GM19463 (cell line): ENCODE results near the gene GSTM2.
"Not testable (repeated sequence)": the region's sequence is repeated elsewhere in the genome, so short reads cannot be mapped to it uniquely, and the experiment has no call there.

Experiments used
- ATAC-seq: cut with Tn5 transposase; IDR thresholded peaks from one replicate; pipeline ENCODE4 v1.9.1; 2021; ENCODE audit warnings: mild to moderate bottlenecking, moderate library complexity; ENCODE audit not compliant: unreplicated experiment

The GSTM2 gene

GRCh38 chr1:109643385-109644230 is 24.2 kb upstream of the GSTM2 start:
- ATAC-seq: peak; percentile 91

- ATAC-seq: no peak
Measured at GRCh38 chr1:109644670-109645069, 23.2 kb upstream of the GSTM2 start.

GRCh38 chr1:109649491-109649914 is 18.4 kb upstream of the GSTM2 start:
- ATAC-seq: no peak

- no peak for ATAC-seq
Measured at GRCh38 chr1:109650609-109651008, 17.2 kb upstream of the GSTM2 start.

GRCh38 chr1:109652402-109652801 is 15.5 kb upstream of the GSTM2 start:
- ATAC-seq: no peak

- no peak for ATAC-seq
Measured at GRCh38 chr1:109653306-109653705, 14.6 kb upstream of the GSTM2 start.

DNA sequence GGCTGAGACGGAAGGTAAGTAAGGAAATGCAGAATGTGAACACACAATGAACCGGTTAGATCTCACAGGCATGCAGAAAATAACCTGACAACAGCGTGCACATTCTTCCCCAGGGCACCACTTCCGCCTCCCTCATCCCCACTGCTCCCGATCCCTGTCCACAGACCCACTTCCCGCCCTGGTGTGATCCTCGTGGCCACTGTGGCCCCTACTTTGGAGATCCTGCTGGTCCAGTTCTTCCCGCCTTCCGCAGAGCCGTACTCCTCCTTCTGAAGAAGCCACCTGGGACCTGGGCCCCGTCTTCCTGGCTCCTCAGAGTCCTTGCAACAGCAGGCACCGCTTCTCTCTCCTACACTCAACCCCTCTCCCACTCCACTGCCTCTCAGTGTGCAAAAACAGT is 13.3 kb upstream of the GSTM2 start:
- ATAC-seq: no peak

DNA sequence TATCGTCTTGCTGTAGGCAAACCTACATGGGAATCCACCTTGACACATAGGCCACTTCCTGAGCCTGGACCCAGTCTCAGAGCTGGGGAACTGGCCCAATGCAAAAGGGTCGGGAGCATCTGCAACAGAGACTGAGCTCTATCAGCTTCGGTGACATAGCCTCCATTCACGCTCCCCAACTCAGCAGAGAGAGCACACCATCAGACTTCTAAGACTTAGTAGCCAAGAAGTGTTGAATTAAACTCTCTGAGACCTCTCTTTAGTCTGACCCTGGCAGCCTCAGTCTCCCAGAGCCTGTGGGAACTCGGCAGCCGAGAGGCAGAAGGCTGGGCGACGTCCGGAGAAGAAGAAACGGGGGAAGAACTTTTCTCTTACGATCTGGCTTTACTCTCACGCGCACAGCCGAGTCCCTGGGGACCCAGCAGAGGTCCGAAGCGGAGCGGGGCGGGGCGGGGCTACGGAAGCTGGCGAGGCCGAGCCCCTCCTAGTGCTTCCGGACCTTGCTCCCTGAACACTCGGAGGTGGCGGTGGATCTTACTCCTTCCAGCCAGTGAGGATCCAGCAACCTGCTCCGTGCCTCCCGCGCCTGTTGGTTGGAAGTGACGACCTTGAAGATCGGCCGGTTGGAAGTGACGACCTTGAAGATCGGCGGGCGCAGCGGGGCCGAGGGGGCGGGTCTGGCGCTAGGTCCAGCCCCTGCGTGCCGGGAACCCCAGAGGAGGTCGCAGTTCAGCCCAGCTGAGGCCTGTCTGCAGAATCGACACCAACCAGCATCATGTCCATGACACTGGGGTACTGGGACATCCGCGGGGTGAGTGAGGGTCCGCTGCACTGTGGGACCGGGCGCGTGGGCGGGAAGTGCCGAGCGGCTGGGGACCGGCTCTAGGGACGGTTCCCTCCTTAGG is 12.0 kb upstream of the GSTM2 start, which contains the start of gene GSTM4:
Gene GSTM4, plus strand, starts transcription at position 485 of the 905 bp plus-strand sequence. Its CDS starts 291 bp downstream, at position 776.
- peak; percentile 91 for ATAC-seq

DNA sequence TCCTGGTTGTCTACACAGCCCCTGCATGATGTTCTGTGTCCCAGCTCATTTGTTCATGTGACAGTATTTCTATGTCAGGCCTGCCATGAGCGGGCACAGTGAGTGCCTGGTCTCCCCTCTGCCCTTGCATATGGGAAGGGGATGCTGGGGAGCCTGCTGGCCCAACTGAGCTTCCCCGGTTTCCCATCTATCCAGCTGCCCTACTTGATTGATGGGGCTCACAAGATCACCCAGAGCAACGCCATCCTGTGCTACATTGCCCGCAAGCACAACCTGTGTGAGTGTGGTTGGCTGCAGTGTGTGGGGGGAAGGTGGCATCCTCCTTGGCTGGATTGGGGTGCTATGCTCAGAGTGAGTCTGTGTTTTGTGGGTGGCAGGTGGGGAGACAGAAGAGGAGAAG is 10.5 kb upstream of the GSTM2 start:
- no peak for ATAC-seq

DNA sequence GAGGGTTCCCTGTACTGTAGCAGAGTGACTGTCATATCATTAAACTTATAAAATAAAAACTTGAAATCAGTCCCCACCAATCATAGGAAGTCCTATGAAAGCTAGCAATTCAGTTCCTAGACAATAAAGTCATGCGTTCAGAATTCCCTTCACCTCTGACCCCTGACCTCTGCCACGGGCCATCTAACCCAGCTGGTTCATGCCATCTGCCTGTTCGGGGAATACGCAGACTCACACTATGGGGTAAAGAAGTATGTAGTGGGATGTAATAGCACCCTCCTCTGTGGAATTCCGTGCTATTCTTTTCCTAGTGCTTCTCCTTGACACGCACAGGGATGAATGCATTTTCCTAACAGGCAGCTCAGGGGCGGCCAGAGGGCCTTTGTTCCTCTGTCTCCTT is 9.9 kb upstream of the GSTM2 start:
- ATAC-seq: no peak

DNA sequence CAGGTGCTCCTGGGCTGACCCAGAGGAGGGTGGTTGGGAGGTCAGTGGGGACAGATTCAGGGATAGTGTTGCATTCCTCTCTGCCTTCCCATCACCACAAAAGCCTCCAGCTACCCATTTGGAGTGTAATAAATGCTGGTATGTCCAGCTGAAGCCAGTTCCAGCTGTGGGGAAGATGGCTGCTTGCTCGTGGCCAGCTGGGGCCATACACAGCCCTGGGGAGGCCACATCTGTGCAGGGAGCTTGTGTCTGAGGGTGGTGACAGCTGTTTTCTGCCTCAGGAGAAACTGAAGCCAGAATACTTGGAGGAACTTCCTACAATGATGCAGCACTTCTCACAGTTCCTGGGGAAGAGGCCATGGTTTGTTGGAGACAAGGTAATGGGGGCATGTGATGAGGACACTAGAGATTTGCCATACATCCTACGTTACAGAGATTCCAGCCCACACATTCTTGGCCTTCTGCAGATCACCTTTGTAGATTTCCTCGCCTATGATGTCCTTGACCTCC is 9.3 kb upstream of the GSTM2 start:
- no peak for ATAC-seq

GRCh38 chr1:109659145-109659544 is 8.7 kb upstream of the GSTM2 start:
- no peak for ATAC-seq

GRCh38 chr1:109659997-109660690 is 7.7 kb upstream of the GSTM2 start:
- ATAC-seq: no peak

DNA sequence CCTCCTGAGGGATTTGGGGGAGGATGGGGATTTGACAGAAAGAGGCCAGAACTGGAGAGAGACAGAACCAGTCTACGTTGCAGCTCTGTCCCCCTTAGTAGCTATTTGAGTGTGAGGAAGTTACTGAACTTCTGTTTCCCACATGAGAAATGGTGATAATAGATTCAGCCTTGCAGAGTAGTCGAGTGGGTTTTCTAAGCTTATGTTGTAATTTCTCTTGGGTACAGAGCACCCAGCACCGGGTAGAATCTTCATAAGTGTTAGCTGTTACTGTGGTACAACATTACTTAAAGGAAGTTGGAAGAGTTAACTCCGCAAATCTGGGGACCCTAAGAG is 7.2 kb upstream of the GSTM2 start:
- ATAC-seq: not testable (repeated sequence)

- no peak for ATAC-seq
Measured at GRCh38 chr1:109661391-109661790, 6.5 kb upstream of the GSTM2 start.

DNA sequence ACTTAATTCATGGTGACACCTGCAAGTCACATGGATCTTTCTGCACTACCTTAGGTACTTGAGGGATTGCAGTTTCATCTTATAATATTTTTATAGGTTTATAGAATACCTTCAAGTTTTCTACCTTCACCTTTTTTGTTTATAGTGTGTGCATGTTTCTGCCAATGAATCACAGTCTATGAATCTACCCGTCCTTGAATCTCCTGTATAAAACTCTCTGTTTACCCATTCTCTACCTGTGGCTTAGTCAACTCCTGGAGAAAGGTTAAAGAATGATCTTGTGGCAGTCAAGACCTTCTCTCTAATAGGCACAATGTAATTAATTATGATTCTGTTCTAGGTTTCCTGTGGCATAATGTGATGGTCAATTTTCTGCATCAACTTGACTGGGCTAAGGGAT is 3.2 kb upstream of the GSTM2 start:
- ATAC-seq: no peak

GRCh38 chr1:109668123-109668775 is 392 bp downstream of the GSTM2 start:
- ATAC-seq: no peak

DNA sequence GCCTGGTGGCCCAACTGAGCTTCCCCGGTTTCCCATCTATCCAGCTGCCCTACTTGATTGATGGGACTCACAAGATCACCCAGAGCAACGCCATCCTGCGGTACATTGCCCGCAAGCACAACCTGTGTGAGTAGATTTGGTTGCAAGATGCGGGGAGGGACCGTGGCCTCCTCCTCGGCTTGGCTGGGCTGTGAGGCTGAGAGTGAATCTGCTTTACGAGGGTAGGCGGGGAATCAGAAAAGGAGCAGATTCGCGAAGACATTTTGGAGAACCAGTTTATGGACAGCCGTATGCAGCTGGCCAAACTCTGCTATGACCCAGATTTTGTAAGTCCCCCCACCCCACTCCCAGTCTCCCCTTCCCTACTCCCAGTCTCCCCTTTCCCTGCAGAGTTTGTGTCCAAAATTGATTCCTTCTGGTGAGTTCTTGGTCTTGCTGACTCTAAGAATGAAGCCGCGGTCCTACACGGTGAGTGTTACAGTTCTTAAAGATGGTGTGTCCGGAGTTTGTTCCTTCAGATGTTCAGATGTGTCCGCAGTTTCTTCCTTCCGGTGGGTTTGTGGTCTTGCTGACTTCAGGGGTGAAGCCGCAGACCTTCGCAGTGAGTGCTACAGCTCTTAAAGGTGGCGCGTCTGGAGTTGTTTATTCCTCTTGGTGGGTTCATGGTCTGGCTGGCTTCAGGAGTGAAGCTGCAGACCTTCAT is 1.5 kb downstream of the GSTM2 start:
- ATAC-seq: no peak

- ATAC-seq: not testable (repeated sequence)
Measured at GRCh38 chr1:109669949-109670302, 2.1 kb downstream of the GSTM2 start.

GRCh38 chr1:109671067-109671466 is 3.2 kb downstream of the GSTM2 start:
- no peak for ATAC-seq
